Measurements from ENCODE around the gene KRTAP10-7. TPM values are rescaled to one million over a fixed set of nuclear protein-coding genes. Genes with fewer than 3 reads are reported as not detected.
"Not testable (repeated sequence)": the region's sequence is repeated elsewhere in the genome, so short reads cannot be mapped to it uniquely, and the experiment has no call there.

The KRTAP10-7 gene
- total RNA-seq, 4 donors from 2014 or later, result not detected

GRCh38 chr21:44590311-44590721, 10.1 kb upstream of the KRTAP10-7 start:
- TF ChIP-seq CTCF (IDR thresholded peaks at IDR 0.05), result no peak
- no peak for ATAC-seq (ENCODE audit: low FRiP score)
- no peak for DNase-seq (ENCODE audit: low spot score)

GRCh38 chr21:44590897-44591800, 9.2 kb upstream of the KRTAP10-7 start:
- not testable (repeated sequence) for ATAC-seq (ENCODE audit: low FRiP score); DNase-seq (ENCODE audit: low spot score)

- not testable (repeated sequence) for DNase-seq (ENCODE audit: low spot score); ATAC-seq (ENCODE audit: low FRiP score)
Observed at GRCh38 chr21:44591801-44592130, 8.6 kb upstream of the KRTAP10-7 start.

- ATAC-seq (ENCODE audit: low FRiP score) (no peak), DNase-seq (ENCODE audit: low spot score) (no peak)
- TF ChIP-seq CTCF (IDR thresholded peaks at IDR 0.05), result no peak
Observed at GRCh38 chr21:44592446-44593311, 7.7 kb upstream of the KRTAP10-7 start, which contains the start of gene KRTAP10-6. Gene KRTAP10-6, minus strand, starts transcription at chr21:44592505. Its CDS starts 21 bp downstream, at chr21:44592484.

- no peak for ATAC-seq (ENCODE audit: low FRiP score)
- no peak for TF ChIP-seq CTCF (IDR thresholded peaks at IDR 0.05)
- no peak for DNase-seq (ENCODE audit: low spot score)
Observed at GRCh38 chr21:44593598-44594405, 6.6 kb upstream of the KRTAP10-7 start.

GRCh38 chr21:44594406-44594916, 5.9 kb upstream of the KRTAP10-7 start:
- DNase-seq (ENCODE audit: low spot score), result no peak
- TF ChIP-seq CTCF (IDR thresholded peaks at IDR 0.05), result no peak
- no peak for ATAC-seq (ENCODE audit: low FRiP score)

GRCh38 chr21:44595524-44595923, 4.9 kb upstream of the KRTAP10-7 start:
- no peak for DNase-seq (ENCODE audit: low spot score)
- no peak for ATAC-seq (ENCODE audit: low FRiP score)
- TF ChIP-seq CTCF (IDR thresholded peaks at IDR 0.05), result no peak

Data from omental fat pad (tissue), 4 donors.